Left lung (tissue), 14 donors: ENCODE measurements around the gene MAPK11. TPM values are rescaled to one million over a fixed set of nuclear protein-coding genes. Genes with fewer than 3 reads are reported as not detected.

Experiments
- ATAC-seq: fragments of 200-7000 bp; cut with Tn5 transposase; one replicate; pipeline ENCODE4 v1.9.1; 2020; ENCODE audit warnings: moderate library complexity
- DNase-seq, 4 donors: peaks; one replicate each; pipeline ENCODE4 v3.0.0-alpha.2; 2013 to 2020
- H3K27ac ChIP-seq, 2 donors: fragments of 200-600 bp; sonication (generic) in 1 of 2; one replicate each; pipeline versions ENCODE4 v1.5.0 to v1.8.0; 2020 to 2021
- H3K27me3 ChIP-seq, 2 donors: fragments of 200-600 bp; sonication (generic) in 1 of 2; one replicate each; pipeline versions ENCODE4 v1.5.0 to v1.8.0; 2020 to 2021
- H3K36me3 ChIP-seq, 2 donors: fragments of 200-600 bp; sonication (generic) in 1 of 2; one replicate each; pipeline versions ENCODE4 v1.5.0 to v1.8.0; 2020 to 2021
- H3K4me1 ChIP-seq, 2 donors: fragments of 200-600 bp; one replicate each; pipeline ENCODE4 v1.8.0; 2021
- H3K4me3 ChIP-seq, 2 donors: fragments of 200-600 bp; sonication (generic) in 1 of 2; one replicate each; pipeline versions ENCODE4 v1.5.0 to v1.8.0; 2020 to 2021; ENCODE audit warnings: mild to moderate bottlenecking in 1 of 2
- H3K9me3 ChIP-seq, 2 donors: fragments of 200-600 bp; sonication (generic) in 1 of 2; one replicate each; pipeline versions ENCODE4 v1.5.0 to v1.8.0; 2020 to 2021
- CTCF ChIP-seq, 2 donors: fragments of 200-600 bp; sonication (generic) in 1 of 2; IDR thresholded peaks; one replicate each; pipeline versions ENCODE4 v1.5.0 to v1.8.0; 2021; ENCODE audit warnings: antibody characterized with exemption in 2 of 2
- intact Hi-C, 2 donors: fragments of 100-400 bp; cut with DNase I; formaldehyde crosslinking; loops; one replicate each; pipeline versions ENCODE4 v1.11.2 to v1.14.2; 2022
- long read RNA-seq, 12 donors: library from polyadenylated mRNA in 2 of 12; unstranded in 2 of 12; transcript quantifications; one replicate each; pipeline ENCODE4 v2.0.0 and lab custom pipeline, GENCODE V29; 2019 to 2026
- polyA plus RNA-seq, 6 donors: library from polyadenylated mRNA; unstranded; fragments of 120-200 nt; gene quantifications; one replicate each; pipeline ENCODE4 v1.2.1, GENCODE V29; 2013; ENCODE audit not compliant: insufficient read length in 6 of 6
- total RNA-seq, 2 donors: library from RNA; stranded (reverse); fragmentation: NEBNext Ultra II Directional; extraction: Animal tissue kit (Norgen Biotek cat#: 25700); gene quantifications; one replicate each; pipeline ENCODE4 v1.2.1, GENCODE V29; 2021
- donor health status: DM: no; HTN: yes; CAD: no.
- donor health status: DM: no; HTN: no; CAD: no.

The MAPK11 gene
- total RNA-seq (10 to 100 TPM; 10.3 to 15.1 TPM), polyA plus RNA-seq (10 to 100 TPM; 12.9 to 21.5 (median 14.7) TPM)
- long read RNA-seq, donor 1, partial matches to known transcripts = 0 of 4 reads
- long read RNA-seq, donor 1, other reads (novel, unspliced or antisense) = 0 of 4 reads
- long read RNA-seq, donor 2, partial matches to known transcripts = 0 of 2 reads
- long read RNA-seq, donor 2, other reads (novel, unspliced or antisense) = 0 of 2 reads
- long read RNA-seq, donor 3, partial matches to known transcripts = 0 of 3 reads
- long read RNA-seq, donor 3, other reads (novel, unspliced or antisense) = 0 of 3 reads
- long read RNA-seq, donor 4 = 0 reads
- long read RNA-seq, donor 5, partial matches to known transcripts = 0 of 2 reads
- long read RNA-seq, donor 5, other reads (novel, unspliced or antisense) = 0 of 2 reads
- long read RNA-seq, donor 6, partial matches to known transcripts = 0 of 1 reads
- long read RNA-seq, donor 6, other reads (novel, unspliced or antisense) = 0 of 1 reads
- long read RNA-seq, donor 7 = 0 reads
- long read RNA-seq, donor 8, partial matches to known transcripts = 8 of 10 reads
- long read RNA-seq, donor 8, other reads (novel, unspliced or antisense) = 0 of 10 reads
- long read RNA-seq, donor 9 = 0 reads
- long read RNA-seq, donor 10, partial matches to known transcripts = 0 of 1 reads
- long read RNA-seq, donor 10, other reads (novel, unspliced or antisense) = 0 of 1 reads
- long read RNA-seq, donor 11, partial matches to known transcripts = 0 of 3 reads
- long read RNA-seq, donor 11, other reads (novel, unspliced or antisense) = 0 of 3 reads
- long read RNA-seq, donor 12, partial matches to known transcripts = 0 of 3 reads
- long read RNA-seq, donor 12, other reads (novel, unspliced or antisense) = 0 of 3 reads

GRCh38 chr22:50269970-50270665, at the start of gene MAPK11:
TSS of gene MAPK11 (minus strand) at chr22:50270380. CDS start at chr22:50270292, 88 bp downstream.
- TF ChIP-seq CTCF (IDR thresholded peaks at IDR 0.05) = no peak
- Histone ChIP-seq H3K36me3 (peaks cover 0 to 9% of the 10 kb centered on the region in 2 donors), H3K4me1 (peaks cover 23 to 51% of the 10 kb centered on the region in 2 donors), H3K9me3 (no peaks in the 10 kb centered on the region), H3K27ac (peak within 1 kb of the TSS; percentile 19 to 64), H3K27me3 (peaks cover 0 to 70% of the 10 kb centered on the region in 2 donors), H3K4me3 (peak within 1 kb of the TSS; percentile 33 to 48)
- intact Hi-C loops = loop anchor here (10.0 kb wide), 1 partner anchor 55 kb away; the partner anchor contains the start of gene DENND6B (in 2 of the 2)
- peak; percentile 35 for ATAC-seq
- DNase-seq = peak in 1 of 4 donors; percentile 51

GRCh38 chr22:50319503-50319951, 49.3 kb upstream of the MAPK11 start:
- H3K9me3 ChIP-seq = no peaks in the 10 kb centered on the region
- no peak for TF ChIP-seq CTCF (IDR thresholded peaks at IDR 0.05)
- ATAC-seq (no peak), DNase-seq (no peak)
- no peak overlapping the region for H3K4me3 ChIP-seq
- H3K27ac ChIP-seq = no peak overlapping the region
- intact Hi-C loops = no loop called here
- H3K27me3 ChIP-seq = no peaks in the 10 kb centered on the region
- no peaks in the 10 kb centered on the region for H3K36me3 ChIP-seq
- peaks cover 0 to 8% of the 10 kb centered on the region in 2 donors for H3K4me1 ChIP-seq

- TF ChIP-seq CTCF (IDR thresholded peaks at IDR 0.05) = no peak
- ATAC-seq (no peak), DNase-seq (no peak)
- H3K27ac ChIP-seq = no peak overlapping the region
- H3K9me3 ChIP-seq = no peaks in the 10 kb centered on the region
- H3K4me3 ChIP-seq = no peak overlapping the region
- peaks cover 4 to 14% of the 10 kb centered on the region in 2 donors for H3K4me1 ChIP-seq
- H3K36me3 ChIP-seq = no peaks in the 10 kb centered on the region
- no peaks in the 10 kb centered on the region for H3K27me3 ChIP-seq
- intact Hi-C loops = no loop called here
These were observed 48.7 kb upstream of the MAPK11 start for GRCh38 chr22:50318698-50319411.

GRCh38 chr22:50318356-50318697, 48.1 kb upstream of the MAPK11 start:
- intact Hi-C loops = no loop called here
- TF ChIP-seq CTCF (IDR thresholded peaks at IDR 0.05) = no peak
- Histone ChIP-seq H3K27me3 (no peaks in the 10 kb centered on the region), H3K27ac (no peak overlapping the region), H3K9me3 (no peaks in the 10 kb centered on the region), H3K36me3 (no peaks in the 10 kb centered on the region), H3K4me1 (peaks cover 4 to 18% of the 10 kb centered on the region in 2 donors), H3K4me3 (no peak overlapping the region)
- ATAC-seq (no peak), DNase-seq (no peak)
